ENCODE data around the gene DDX53.
A peak's percentile ranks its signal among the peaks of the same experiment; 100 is the strongest.

The DDX53 gene

DNA sequence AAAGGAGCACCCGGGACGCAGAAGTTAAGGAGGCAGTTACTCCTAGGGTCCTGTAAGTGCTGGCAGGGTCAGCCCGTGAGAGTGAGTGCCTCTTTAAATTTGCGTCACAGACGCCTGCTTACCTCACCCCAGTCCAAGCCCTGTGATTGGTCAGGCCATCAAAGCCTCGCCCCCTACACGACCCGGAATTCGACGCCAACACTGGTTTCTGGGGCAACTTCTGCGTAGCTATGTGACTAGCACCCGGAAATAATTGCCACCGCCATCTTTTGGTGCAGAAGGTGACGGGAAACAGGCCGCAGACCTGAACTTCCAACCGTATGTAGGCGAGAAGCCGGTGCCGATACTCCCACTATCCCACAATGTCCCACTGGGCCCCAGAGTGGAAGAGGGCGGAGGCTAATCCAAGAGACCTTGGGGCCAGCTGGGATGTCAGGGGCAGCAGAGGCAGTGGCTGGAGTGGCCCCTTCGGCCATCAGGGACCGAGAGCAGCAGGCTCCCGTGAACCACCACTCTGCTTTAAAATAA is at the start of gene DDX53:
DDX53 (plus strand) TSS at position 265 of the 528 bp plus-strand sequence; CDS start at position 363, 98 bp downstream.
- DNase-seq: peak; percentile 85 to 88

GRCh38 chrX:22950269-22951266 is 49.2 kb upstream of the DDX53 start:
- no peak for DNase-seq

DNA sequence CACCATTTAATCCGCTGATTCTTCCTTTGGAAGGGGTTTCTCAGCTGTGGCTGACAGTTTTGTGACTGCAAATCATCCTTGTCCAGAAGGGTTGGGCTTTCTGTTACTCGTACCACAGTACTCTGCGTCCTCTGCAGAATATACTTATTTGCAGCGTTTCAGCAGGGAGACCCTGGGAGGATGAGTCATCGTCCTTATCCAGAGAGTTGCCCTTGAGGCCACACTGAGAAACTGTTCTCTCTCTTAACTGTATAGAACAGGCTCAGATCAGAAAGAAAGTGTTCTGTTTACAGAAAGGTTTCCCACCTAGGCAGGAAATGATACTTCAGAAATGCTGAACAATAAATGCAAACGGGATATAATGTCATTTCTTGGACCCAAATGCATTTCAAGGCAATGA is 47.8 kb upstream of the DDX53 start:
- DNase-seq: no peak

GRCh38 chrX:22958250-22958649 is 41.5 kb upstream of the DDX53 start:
- no peak for DNase-seq

DNA sequence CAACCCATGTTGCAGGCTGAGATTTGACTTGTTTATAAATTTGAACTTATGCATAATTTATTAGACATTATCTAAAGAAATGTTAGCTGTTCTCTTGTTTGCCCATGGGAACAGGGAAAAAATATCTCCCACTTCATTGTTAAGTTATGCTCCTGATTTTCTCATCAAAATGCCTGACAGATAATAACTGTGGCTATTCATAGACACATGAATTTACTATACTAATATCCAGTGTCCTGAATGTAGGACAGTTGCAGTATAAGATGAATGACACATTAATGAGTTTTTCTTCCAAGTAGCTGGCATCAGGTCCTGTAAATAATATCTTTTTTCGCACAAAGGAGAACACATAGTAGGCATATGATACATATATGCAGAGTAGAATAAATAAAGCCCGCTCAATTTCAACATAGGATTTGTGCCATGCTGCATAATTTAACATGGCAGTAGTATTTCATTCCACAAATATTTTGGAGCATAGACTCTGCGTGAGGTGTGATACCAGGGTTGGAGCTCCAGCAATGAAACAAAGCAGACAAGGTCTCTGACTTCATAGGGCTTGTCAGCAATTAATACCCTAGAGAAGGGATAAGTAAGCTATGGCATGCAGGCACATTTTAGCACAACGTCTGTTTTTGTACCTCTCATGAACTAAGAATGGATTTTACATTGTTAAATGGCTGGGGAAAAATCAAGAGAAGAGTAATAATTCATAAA is 40.4 kb upstream of the DDX53 start:
- no peak for DNase-seq

DNA sequence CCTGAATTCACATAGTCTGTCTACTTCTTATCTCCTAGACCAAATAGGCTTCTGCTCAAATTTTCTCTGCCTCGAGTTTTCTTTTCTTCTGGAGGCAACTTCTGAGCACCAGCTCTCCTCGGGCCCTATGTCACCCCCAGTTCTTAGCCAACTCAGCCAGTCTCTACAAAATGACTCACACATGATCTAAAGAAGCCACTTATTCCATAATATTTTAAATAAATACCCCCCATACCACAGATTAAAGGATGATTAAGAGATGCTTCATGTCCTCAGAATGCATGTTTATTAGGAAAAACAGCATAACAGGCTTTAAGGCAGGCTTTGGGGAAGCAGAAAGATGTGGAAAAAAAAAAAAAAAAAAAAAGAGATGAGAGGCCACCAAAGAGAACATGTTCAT is 36.6 kb upstream of the DDX53 start:
- no peak for DNase-seq

GRCh38 chrX:22968494-22968893 is 31.3 kb upstream of the DDX53 start:
- DNase-seq: no peak

- no peak for DNase-seq
Observed at GRCh38 chrX:22969411-22969810, 30.3 kb upstream of the DDX53 start.

GRCh38 chrX:22970861-22971260 is 28.9 kb upstream of the DDX53 start:
- DNase-seq: no peak

DNA sequence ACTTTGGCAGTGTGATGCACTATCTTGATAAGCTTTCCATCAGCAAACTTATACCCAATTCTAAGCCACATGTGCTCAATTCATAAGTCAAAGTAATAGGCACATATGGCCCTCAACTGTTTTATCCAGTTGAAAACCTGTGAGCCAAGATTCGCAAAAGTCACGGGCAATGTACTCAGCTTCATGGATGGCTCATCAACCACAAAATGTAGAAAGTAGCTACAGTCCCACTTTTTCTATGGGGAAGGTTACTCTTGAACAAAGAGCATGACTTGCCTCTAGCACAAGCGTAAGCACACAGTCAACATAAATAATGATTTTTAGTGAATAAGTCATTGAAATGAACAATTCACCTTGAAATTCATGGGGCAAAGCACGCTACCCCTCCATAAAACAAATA is 25.1 kb upstream of the DDX53 start:
- no peak for DNase-seq

DNA sequence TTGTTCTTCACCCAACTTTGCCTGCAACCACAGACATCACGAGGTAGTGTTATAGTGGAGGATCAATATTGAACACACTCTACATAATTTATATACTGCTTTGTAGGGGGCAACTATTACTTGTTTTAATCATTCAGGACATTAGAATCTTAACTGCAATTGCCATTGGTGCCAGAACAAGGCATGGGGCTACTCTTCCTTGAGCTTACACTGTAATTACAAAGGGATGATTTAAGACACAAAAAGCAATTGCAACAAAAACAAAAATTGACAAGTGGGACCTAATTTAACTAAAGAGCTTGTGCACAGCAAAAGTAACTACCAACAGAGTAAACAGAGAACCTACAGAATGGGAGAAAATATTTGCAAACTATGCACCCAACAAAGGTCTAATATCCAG is 24.0 kb upstream of the DDX53 start:
- no peak for DNase-seq

GRCh38 chrX:22985958-22986357 is 13.8 kb upstream of the DDX53 start:
- DNase-seq: no peak

DNA sequence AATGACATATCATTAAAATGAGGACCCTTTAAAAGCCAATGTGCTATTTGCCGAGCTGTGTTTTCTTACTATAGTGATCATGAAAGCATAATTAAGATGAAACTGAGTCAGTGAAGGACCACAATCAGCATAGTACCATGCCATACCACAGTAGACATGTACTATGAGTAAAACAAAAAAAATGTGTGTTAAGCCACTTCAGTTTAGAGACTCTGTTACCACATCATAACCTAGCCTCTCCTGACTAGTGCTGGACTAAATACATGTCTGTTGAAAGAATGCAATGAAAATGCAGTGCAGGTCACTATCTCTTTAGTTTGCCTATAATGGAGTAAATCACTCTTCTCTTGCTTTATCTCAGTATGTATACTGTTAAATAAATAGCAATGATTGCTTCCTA is 12.3 kb upstream of the DDX53 start:
- DNase-seq: no peak

DNA sequence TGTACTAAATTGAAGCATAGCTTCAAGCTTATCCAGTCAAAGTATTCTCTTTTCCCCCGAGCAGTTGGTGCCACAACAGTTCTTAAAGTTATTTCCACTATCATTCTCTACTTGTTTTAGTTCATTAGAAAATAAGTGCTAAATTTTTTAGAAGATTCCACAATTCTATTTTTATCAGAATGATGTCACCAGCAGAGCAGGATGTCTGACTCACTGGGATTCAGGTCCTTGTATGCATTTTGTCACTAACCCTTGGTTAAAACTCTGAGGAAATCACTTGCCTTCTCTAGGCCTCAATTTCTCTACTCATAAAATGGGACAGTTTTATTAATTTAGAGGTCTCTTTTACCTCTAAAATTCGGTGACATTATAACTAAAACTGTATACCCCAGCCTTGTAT is 3.4 kb downstream of the DDX53 start:
- no peak for DNase-seq

DNA sequence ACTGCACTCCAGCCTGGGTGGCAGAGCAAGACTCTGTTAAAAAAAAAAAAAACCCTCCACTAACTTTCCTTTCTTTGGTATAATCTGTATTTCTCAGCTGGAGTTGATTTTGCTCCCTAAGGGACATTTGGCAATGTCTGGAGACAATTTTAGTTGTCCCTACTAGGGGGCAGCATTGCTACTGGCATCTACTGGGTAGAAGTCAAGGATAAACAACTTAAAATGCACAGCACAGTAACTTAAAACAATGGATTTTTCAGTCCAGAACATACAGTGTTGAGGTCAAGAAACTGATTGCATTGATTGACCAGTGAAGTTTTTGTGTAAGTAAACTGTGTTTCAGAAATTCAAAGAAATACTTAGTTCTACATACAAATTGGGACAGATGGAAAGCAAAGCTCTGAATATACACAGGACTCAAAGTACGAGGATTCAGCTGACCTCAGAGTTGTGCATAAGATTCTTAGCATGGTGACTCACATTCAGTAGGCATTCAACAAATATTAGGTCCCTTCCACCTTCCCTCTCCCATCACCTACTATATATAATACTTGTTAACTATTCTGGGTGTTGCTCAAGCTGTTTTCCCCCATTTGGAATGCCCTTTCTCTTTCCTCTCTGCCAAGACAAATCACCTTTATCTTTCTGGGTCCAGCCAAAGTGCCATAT is 8.8 kb downstream of the DDX53 start:
- no peak for DNase-seq

DNA sequence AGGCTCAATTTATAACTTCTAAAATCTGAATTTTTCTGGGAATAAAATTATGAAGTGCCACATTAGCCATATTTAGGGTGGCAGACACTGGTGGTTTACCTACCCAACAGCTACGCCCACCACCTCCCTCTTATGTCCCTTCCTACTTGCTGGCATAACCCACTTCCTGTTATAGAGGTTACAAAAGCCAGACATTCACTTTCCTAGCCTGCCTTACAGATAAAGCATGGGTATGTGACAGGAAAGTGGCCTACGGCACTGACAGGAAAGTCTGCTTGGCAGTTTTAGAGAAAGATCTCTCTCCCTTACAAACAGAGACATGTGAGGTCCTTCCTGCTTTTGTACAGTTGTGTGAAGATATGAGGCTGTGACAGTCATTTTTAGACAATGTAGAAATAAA is 12.4 kb downstream of the DDX53 start:
- DNase-seq: no peak

- no peak for DNase-seq
Observed at GRCh38 chrX:23012636-23013035, 12.9 kb downstream of the DDX53 start.

- no peak for DNase-seq
Observed at GRCh38 chrX:23013366-23013765, 13.6 kb downstream of the DDX53 start.

DNA sequence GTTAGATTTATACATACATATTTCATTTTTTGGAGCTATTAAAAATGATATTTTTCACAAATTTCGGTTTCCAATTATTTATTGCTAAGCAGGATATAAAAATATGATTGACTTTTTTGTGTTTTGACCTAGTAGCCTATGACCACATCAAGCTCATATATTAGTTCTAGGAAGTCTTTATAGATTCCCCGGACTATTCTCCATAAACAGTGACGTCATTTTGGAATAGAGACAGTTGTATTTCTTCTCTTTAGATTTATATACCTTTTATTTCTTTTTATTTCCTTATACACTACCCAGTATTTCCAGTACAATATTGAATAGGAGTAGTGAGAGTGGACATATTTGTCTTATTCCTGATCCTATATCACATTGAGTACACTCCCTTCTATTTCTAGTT is 31.8 kb downstream of the DDX53 start:
- no peak for DNase-seq

DNA sequence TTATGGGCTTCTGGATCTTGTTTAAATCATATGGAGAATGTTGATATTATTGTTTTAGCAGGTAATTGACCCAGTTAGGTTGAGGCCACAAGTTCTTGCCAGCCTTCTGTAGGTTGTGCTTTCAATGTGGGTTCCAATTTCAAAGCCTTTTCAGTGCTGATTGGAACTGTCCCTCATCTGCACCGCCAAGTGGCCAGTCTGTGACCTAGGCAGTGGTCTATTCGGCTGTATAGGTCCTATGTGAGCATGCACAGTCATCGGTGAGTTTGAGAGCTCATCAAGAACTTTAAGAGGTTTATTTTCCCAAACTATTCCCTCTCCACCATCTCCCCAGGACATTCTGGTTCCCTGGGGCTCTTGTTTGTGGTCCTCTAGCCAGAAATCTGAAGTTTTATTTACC is 35.7 kb downstream of the DDX53 start:
- DNase-seq: no peak

DNA sequence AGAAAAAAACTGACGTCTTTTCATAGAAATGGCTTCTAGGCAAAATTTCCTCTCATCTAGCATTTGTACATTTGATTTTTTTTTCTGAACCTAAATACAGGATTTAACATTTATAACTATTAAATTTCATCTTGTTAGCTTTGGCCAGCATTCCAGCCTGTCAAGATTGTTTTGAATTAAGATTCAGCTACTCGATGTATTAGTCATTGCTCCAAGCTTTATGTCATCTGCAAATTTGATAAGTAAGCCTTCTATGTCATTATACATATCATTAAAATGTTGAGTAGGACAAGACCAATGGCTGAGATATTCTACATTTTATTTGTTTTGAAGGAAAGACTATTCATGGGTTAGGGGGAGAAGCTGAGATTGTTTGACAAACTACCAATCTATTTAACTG is 46.7 kb downstream of the DDX53 start:
- DNase-seq: no peak

- DNase-seq: no peak
Observed at GRCh38 chrX:23048806-23049573, 49.2 kb downstream of the DDX53 start.

Data from NCI-H1930 (cell line).